ENCODE measurements around the gene WDR89. TPM values are rescaled to one million over a fixed set of nuclear protein-coding genes. Genes with fewer than 3 reads are reported as not detected.
"Not testable (repeated sequence)": the region's sequence is repeated elsewhere in the genome, so short reads cannot be mapped to it uniquely, and the experiment has no call there.

The WDR89 gene
- total RNA-seq, 1 experiment from 2014 or later, result 10.7 TPM

DNA sequence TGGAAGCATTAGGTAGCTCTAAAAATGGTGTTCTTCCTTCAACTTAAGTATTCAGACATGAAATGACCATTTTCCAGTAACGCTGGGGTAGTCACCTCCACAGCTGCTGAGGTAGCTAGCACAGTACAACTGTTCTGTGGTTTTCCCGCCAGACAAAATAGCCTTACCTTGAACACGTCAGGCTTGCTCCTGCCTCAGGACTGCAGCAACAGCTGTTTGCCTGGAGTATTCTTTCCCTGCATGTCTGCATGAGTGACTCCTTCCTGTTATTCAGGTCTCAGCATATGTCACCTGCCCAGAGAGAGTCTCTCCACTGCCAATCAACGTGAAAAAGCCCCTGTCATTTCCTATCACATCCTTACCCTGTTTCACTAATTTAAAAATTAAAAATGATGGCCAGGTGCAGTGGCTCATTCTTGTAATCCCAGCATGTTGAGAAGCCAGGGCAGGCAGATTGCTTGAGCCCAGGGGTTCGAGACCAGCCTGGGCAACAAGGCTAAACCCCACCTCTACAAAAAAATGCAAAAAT is 37.9 kb downstream of the WDR89 start:
- no peaks in the 10 kb centered on the region for H3K9me3 ChIP-seq (replicated peaks)
- H3K36me3 ChIP-seq, result 0 out of 2 replicates have a peak, but pooled peaks cover 4% of the 10 kb centered on the region
- no peaks in the 10 kb centered on the region for H3K27me3 ChIP-seq (replicated peaks)
- DNase-seq (ENCODE audit: low read depth in 1 of 2, low spot score in 2 of 2), result no peak
- no peak overlapping the region for H3K27ac ChIP-seq
- no peak overlapping the region for H3K4me3 ChIP-seq
- no peaks in the 10 kb centered on the region for H3K4me1 ChIP-seq (replicated peaks)

DNA sequence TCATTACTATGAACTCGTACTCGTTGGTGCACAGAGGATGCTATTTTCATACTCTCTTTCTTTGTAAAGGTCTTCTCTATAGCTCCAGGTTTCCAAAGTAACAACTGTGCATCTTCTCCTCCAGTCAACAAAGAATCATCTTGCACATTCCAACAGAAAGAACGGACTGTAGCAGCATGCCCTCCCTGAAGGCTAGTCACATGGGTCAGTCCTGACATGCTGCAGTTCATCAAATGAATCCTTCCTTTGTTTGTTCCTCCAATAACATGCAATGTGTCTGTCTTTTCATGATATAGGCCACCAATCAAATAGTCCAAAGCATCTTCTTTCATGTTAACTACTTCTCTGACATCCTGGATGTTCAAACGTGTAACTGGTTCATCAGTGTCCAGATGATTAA is 42.9 kb downstream of the WDR89 start:
- DNase-seq (ENCODE audit: low read depth in 1 of 2, low spot score in 2 of 2), result no peak
- Histone ChIP-seq H3K4me1 (replicated peaks) (no peaks in the 10 kb centered on the region), H3K27ac (no peak overlapping the region), H3K4me3 (no peak overlapping the region), H3K9me3 (replicated peaks) (no peaks in the 10 kb centered on the region), H3K36me3 (0 out of 2 replicates have a peak, but pooled peaks cover 4% of the 10 kb centered on the region), H3K27me3 (replicated peaks) (no peaks in the 10 kb centered on the region)

DNA sequence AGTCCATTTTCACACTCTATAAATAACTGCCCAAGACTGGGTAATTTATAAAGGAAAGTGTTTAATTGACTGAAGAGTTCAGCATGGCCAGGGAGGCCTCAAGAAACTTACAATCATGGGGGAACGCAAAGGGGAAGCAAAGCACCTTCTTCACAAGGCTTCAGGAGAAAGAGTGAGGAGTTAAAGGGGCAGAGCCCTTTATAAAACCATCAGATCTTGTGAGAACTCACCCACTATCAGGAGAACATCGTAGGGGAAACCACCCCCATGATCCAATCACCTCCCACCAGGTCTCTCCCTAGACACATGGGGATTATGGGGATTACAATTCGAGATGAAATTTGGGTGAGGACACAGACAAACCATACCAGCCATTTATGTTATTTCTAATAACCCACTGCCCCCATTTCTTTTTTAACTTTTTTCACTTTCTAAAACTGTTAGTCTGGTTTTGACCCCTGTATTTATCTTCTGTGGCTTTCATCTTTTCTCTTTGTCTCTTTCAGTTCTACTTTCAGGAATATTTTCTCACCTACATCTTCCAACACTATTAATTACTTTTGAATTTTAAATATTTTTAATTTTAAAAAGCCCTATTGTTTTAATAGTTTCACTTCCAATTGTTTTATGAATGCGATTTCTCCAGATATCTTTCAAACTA is 44.5 kb downstream of the WDR89 start:
- Histone ChIP-seq H3K4me1 (replicated peaks) (no peaks in the 10 kb centered on the region), H3K4me3 (no peak overlapping the region), H3K27ac (no peak overlapping the region), H3K27me3 (replicated peaks) (no peaks in the 10 kb centered on the region), H3K36me3 (0 out of 2 replicates have a peak, but pooled peaks cover 4% of the 10 kb centered on the region), H3K9me3 (replicated peaks) (no peaks in the 10 kb centered on the region)
- DNase-seq (ENCODE audit: low read depth in 1 of 2, low spot score in 2 of 2), result no peak

DNA sequence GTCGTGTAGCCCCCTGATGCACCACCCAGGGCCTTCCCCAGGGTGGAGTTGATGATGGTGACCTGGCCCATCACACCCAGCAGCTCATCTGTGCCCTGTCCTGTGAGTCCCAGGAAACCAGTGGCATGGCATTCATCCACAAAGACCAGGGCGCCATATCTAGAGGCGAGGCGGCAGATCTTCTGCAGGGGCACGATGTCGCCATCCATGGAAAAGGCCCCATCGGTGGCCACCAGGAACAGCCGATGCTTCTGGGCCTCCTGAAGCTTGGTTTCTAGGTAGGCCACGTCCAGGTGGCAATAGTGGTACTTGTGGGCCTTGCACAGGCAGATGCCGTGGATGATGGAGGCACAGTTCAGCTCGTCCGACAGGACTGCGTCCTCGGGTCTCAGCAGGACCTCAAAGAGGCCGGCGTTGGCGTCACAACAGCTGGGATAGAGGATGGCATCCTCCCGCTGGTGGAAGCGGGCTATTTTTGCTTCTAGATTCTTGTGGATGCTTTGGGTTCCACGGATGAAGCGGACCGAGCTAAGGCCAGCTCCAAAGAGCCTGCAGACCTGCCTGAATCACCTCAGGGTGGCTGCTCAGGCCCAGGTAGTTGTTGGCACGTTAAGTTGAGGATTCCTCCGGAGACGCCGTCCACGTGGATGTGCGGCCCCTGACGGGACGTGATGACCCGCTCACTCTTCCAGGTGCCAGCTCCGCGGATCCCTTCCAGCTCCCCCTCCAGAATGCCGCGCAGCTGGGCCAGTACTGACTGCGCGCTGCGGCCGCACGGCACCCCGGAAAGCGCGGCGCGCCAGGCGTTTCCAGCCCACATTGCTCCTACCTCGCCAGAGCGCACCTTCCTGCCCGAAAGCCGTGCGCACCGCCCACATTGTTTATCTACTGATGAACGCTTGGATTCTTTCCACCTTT is 47.0 kb downstream of the WDR89 start:
- H3K27ac ChIP-seq, result no peak overlapping the region
- H3K27me3 ChIP-seq (replicated peaks), result no peaks in the 10 kb centered on the region

DNA sequence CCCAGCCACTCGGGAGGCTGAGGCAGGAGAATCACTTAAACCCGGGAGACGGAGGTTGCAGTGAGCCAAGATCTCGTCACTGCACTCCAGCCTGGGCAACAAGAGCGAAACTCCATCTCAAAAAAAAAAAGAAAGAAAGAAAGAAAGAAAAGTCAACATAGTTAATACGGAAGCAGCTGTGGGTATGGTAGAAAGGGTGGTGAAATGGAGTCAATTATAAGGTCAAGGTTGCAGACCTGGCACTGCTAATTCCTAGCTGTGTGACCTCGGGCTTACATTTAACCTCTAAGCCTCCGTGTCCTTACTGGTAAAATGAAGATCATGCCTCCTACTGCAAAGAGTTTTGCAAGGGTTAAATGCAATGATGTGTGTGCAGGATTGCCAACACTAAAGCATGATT is 58.6 kb downstream of the WDR89 start:
- H3K27ac ChIP-seq; H3K9me3 ChIP-seq (replicated peaks); H3K27me3 ChIP-seq (replicated peaks); H3K36me3 ChIP-seq; H3K4me3 ChIP-seq; H3K4me1 ChIP-seq (replicated peaks); DNase-seq (ENCODE audit: low read depth in 1 of 2, low spot score in 2 of 2): not testable (repeated sequence)

More for the DNA sequence above, 47.0 kb downstream of the WDR89 start:
- Histone ChIP-seq H3K9me3 (replicated peaks) (no peaks in the 10 kb centered on the region), H3K4me3 (no peak overlapping the region), H3K36me3 (0 out of 2 replicates have a peak, but pooled peaks cover 4% of the 10 kb centered on the region), H3K4me1 (replicated peaks) (no peaks in the 10 kb centered on the region)
- no peak for DNase-seq (ENCODE audit: low read depth in 1 of 2, low spot score in 2 of 2)

DNA sequence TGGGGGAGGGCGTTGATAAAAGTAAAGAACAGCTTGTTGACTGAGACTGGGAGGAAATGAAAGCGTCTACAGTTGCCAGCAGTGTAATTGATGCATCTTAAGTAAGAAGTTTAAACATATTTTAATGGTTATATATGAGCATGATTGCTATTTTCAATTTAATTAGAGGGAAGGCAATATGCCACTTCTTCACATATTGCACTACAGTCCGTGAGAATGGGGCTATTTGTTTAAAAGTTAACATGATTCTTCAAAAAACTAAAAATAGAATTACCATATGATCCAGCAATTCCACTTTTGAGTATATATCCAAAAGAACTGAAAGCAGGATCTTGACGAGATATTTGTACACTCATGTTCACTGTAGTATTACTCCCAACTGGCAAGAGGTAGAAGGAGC is 60.2 kb downstream of the WDR89 start:
- Histone ChIP-seq H3K27me3 (replicated peaks) (no peaks in the 10 kb centered on the region), H3K4me3 (no peak overlapping the region), H3K9me3 (replicated peaks) (no peaks in the 10 kb centered on the region), H3K27ac (no peak overlapping the region), H3K4me1 (replicated peaks) (no peaks in the 10 kb centered on the region), H3K36me3 (no peaks in the 10 kb centered on the region)
- DNase-seq (ENCODE audit: low read depth in 1 of 2, low spot score in 2 of 2), result no peak

DNA sequence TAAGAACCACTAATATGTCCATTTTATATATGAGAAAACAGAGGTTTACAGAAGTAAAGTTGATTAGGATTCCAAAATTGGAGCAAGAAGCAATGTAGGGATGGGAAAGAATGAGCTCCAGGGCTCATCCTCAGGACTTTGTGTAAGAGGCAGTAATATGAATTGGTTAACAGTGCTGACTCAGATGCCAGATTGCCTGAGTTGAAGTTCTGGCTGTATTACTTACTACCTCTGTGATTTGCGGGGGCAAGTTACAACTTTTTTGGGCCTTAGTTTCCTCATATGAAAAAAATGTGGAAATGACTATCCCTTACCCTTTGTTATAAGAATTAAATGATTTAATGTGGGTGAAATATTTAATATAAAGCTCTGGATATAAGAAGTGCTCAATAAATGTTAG is 63.4 kb downstream of the WDR89 start:
- no peak for DNase-seq (ENCODE audit: low read depth in 1 of 2, low spot score in 2 of 2)

DNA sequence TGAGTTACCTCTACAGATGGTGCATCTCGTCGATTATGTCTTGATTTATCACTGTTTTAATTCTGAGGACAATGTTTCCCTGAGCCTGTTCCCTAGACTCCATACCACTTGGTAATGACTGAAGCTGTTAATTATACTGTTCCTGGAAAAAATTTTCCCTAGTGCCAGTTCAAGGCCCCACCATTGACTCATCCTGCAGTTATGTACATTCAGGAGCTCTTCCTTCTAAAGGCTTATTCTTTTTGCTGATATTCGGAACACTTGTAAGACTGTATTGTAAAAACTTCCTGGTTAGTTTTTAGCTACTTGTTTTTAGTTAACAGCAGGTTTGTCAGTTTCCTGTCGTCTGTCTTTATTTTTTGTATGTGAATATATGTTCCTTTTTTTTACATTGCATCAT is 68.1 kb downstream of the WDR89 start:
- DNase-seq (ENCODE audit: low read depth in 1 of 2, low spot score in 2 of 2), result no peak
- H3K36me3 ChIP-seq, result no peaks in the 10 kb centered on the region
- H3K4me1 ChIP-seq (replicated peaks), result no peaks in the 10 kb centered on the region
- H3K27me3 ChIP-seq (replicated peaks), result no peaks in the 10 kb centered on the region
- H3K9me3 ChIP-seq (replicated peaks), result no peaks in the 10 kb centered on the region
- H3K27ac ChIP-seq, result no peak overlapping the region
- no peak overlapping the region for H3K4me3 ChIP-seq

More for the DNA sequence above, 63.4 kb downstream of the WDR89 start:
- no peaks in the 10 kb centered on the region for H3K4me1 ChIP-seq (replicated peaks)
- no peak overlapping the region for H3K27ac ChIP-seq
- H3K36me3 ChIP-seq, result no peaks in the 10 kb centered on the region
- no peaks in the 10 kb centered on the region for H3K9me3 ChIP-seq (replicated peaks)
- no peaks in the 10 kb centered on the region for H3K27me3 ChIP-seq (replicated peaks)
- no peak overlapping the region for H3K4me3 ChIP-seq

DNA sequence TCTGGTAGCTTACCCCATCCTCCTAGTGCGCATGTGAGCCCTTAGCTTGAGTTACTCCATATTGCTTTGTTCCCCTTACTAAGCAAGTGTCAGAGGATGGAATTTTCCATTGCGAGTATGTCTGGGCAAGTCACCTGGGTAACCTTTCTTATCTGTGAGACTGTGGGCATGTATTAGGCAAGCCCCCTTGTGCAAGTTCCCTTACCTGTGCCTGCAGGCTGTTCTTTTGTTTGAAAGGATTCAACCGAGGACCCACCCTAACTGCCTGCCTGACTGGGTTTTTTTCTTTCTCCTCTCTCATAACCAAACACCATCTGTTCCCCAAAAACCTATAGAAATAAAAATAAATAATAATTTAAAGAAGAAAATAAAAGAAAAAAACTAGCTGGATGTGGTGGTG is 76.2 kb downstream of the WDR89 start:
- H3K36me3 ChIP-seq, result no peaks in the 10 kb centered on the region
- no peak for DNase-seq (ENCODE audit: low read depth in 1 of 2, low spot score in 2 of 2)

DNA sequence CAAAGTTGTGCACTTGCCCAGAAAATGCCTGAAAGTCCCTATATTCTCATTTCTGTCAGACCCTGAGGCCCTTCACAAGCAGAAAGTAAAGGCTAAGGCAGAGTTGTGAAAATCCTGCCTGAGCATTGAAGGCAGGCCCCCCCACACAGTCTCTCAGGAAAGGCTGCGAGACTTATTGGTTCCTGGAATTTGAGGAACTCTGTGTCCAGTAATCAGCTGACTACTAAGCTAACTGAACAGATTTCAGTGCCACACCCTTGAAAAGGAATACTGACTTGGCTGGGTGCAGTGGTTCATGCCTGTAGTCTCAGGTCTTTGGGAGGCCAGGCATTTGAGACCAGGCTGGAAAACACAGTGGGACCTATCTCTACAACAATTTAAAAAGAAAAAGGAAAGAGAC is 77.4 kb downstream of the WDR89 start:
- no peak overlapping the region for H3K27ac ChIP-seq
- no peaks in the 10 kb centered on the region for H3K4me1 ChIP-seq (replicated peaks)
- DNase-seq (ENCODE audit: low read depth in 1 of 2, low spot score in 2 of 2), result no peak

More for the DNA sequence above, 76.2 kb downstream of the WDR89 start:
- Histone ChIP-seq H3K4me3 (no peak overlapping the region), H3K27ac (no peak overlapping the region), H3K4me1 (replicated peaks) (no peaks in the 10 kb centered on the region), H3K9me3 (replicated peaks) (no peaks in the 10 kb centered on the region), H3K27me3 (replicated peaks) (no peaks in the 10 kb centered on the region)

DNA sequence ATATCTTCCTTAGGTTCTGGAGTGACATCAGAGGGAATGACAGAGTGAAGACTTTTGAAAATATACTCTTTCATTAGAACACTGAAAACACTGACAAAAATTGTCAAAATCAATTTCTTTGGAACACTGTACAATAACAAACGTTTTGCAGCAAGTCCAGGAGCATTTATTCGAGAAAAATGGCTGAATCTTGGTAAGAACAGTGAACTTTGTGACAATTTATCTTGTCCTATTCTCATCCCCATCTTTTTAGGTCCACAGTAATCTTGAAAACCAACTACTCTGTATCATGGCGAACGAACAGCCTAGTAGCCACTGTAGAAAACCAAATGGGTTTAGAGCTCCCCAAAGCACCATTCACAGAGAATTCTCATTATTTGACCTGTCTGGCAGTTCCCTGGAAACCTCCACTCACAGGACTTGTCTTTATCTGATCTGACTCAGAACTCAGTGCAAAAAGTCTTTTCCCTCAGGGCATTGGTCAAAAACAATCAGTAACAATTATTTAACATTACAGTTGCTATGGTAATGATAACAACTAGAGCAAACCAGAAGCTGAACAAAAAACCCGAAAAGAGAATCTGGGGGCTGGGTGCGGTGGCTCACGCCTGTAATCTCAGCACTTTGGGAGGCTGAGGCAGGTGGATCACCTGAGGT is 78.2 kb downstream of the WDR89 start:
- no peaks in the 10 kb centered on the region for H3K9me3 ChIP-seq (replicated peaks)
- DNase-seq (ENCODE audit: low read depth in 1 of 2, low spot score in 2 of 2), result no peak
- H3K27me3 ChIP-seq (replicated peaks), result no peaks in the 10 kb centered on the region
- no peak overlapping the region for H3K4me3 ChIP-seq
- no peaks in the 10 kb centered on the region for H3K4me1 ChIP-seq (replicated peaks)
- no peak overlapping the region for H3K27ac ChIP-seq
- no peaks in the 10 kb centered on the region for H3K36me3 ChIP-seq

More for the DNA sequence above, 77.4 kb downstream of the WDR89 start:
- H3K36me3 ChIP-seq, result no peaks in the 10 kb centered on the region
- H3K9me3 ChIP-seq (replicated peaks), result no peaks in the 10 kb centered on the region
- H3K4me3 ChIP-seq, result no peak overlapping the region
- H3K27me3 ChIP-seq (replicated peaks), result no peaks in the 10 kb centered on the region

DNA sequence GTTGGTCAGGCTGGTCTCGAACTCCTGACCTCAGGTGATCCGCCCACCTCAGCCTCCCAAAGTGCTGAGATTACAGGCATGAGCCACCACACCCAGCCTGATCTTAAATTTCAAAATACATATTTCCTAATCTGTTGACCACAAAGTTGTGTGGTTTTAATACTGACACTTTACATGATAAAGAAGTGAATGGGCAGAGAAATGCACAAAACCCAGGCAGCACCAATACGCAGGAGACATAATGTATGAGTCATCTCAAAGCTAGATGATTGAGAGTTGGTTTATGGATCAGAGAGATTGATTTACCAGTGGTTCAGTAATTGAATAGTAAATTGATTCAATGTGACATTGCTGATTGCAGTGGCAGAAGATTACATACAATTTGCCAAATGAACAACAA is 79.3 kb downstream of the WDR89 start:
- no peaks in the 10 kb centered on the region for H3K4me1 ChIP-seq (replicated peaks)
- H3K27ac ChIP-seq, result no peak overlapping the region
- no peaks in the 10 kb centered on the region for H3K27me3 ChIP-seq (replicated peaks)
- no peak overlapping the region for H3K4me3 ChIP-seq
- DNase-seq (ENCODE audit: low read depth in 1 of 2, low spot score in 2 of 2), result no peak
- no peaks in the 10 kb centered on the region for H3K36me3 ChIP-seq
- no peaks in the 10 kb centered on the region for H3K9me3 ChIP-seq (replicated peaks)

DNA sequence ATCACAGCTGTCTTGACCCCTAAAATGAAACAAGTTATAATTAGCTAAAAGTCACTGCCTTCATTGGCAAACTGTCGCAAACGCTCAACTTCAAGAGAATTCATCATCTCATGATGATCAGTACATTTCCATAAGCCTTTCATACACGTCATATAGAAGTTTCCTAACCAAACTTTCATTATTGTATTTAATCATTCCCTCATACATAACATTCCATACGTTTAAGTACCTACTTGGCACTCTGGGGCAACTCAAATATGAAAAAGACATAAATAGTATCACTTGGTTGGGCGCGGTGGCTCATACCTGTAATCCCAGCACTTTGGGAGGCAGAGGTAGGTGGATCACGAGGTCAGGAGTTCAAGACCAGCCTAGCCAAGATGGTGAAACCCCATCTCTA is 86.1 kb downstream of the WDR89 start:
- DNase-seq (ENCODE audit: low read depth in 1 of 2, low spot score in 2 of 2), result no peak
- H3K27ac ChIP-seq, result no peak overlapping the region
- H3K4me1 ChIP-seq (replicated peaks), result peaks cover 6% of the 10 kb centered on the region; the same call in 1 of the 2 replicates
- H3K27me3 ChIP-seq (replicated peaks), result no peaks in the 10 kb centered on the region
- H3K36me3 ChIP-seq, result no peaks in the 10 kb centered on the region
- no peak overlapping the region for H3K4me3 ChIP-seq
- no peaks in the 10 kb centered on the region for H3K9me3 ChIP-seq (replicated peaks)

All from SJSA1 (cell line).